Measurements from ENCODE around the gene DCAF12. TPM values are rescaled to one million over a fixed set of nuclear protein-coding genes. Genes with fewer than 3 reads are reported as not detected.
A peak's percentile ranks its signal among the peaks of the same experiment; 100 is the strongest.

Gene DCAF12
- total and polyA plus RNA-seq, 2 donors (not counting 1 experiment from before 2014, with no cell fraction given), result 1.1 to 1.9 TPM

DNA sequence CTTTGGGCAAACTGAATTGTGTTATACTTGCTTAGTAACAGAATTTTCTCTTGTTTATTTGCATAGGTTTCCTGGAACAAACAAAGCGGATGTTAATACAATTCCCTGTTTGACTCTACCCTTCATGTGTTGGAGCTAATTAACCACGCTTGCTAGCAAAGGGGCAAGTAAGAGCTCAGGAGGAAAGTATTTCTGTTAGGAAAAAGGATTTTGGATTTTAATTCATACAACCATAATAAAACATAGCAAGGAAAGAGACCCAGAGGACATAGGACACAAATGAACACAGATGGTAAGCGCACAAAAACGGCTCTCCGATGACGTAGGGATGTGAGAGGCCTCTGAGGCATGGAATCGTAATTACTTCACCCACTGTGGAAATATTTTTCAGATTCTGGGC, 5.1 kb upstream of the DCAF12 start:
- ChIA-PET CTCF (no interaction called here), POLR2A (no interaction called here)
- peaks cover 12 to 13% of the 10 kb centered on the region in 2 donors for H3K4me1 ChIP-seq (ENCODE audit: control insufficient read depth in 2 of 2, insufficient read depth in 2 of 2, low read length in 2 of 2)
- H3K27me3 ChIP-seq (replicated peaks in 1 of 4; ENCODE audit: control extremely low read depth in 1 of 4, control insufficient read depth in 3 of 4, insufficient read depth in 4 of 4, low read length in 3 of 4), result peaks cover 0 to 87% (median 53%) of the 10 kb centered on the region in 4 experiments
- H3K79me2 ChIP-seq (ENCODE audit: control insufficient read depth, insufficient read depth, low read length), result no peaks in the 10 kb centered on the region
- Mint-ChIP-seq H3K27me3 (peaks cover 50% of the 10 kb centered on the region), H3K4me3 (no peak overlapping the region), H3K9me3 (ENCODE audit: insufficient read depth) (no peaks in the 10 kb centered on the region), H3K4me1 (peaks cover 9% of the 10 kb centered on the region), H3K27ac (no peak overlapping the region)
- H3K4me3 ChIP-seq (ENCODE audit: control extremely low read depth in 1 of 5, extremely low read depth in 1 of 5, insufficient read depth in 1 of 5, low read depth in 2 of 5, low read length in 4 of 5), result no peak overlapping the region
- ATAC-seq (ENCODE audit: low read depth) (no peak), DNase-seq (no peak)
- no peaks in the 10 kb centered on the region for H3K36me3 ChIP-seq (replicated peaks in 1 of 2; ENCODE audit: control extremely low read depth in 1 of 2, control insufficient read depth in 1 of 2, extremely low read depth in 1 of 2, insufficient read depth in 2 of 2, low read length in 1 of 2)
- H3K27ac ChIP-seq (ENCODE audit: low read length in 2 of 2), result no peak overlapping the region
- TF ChIP-seq, protein P1, sequence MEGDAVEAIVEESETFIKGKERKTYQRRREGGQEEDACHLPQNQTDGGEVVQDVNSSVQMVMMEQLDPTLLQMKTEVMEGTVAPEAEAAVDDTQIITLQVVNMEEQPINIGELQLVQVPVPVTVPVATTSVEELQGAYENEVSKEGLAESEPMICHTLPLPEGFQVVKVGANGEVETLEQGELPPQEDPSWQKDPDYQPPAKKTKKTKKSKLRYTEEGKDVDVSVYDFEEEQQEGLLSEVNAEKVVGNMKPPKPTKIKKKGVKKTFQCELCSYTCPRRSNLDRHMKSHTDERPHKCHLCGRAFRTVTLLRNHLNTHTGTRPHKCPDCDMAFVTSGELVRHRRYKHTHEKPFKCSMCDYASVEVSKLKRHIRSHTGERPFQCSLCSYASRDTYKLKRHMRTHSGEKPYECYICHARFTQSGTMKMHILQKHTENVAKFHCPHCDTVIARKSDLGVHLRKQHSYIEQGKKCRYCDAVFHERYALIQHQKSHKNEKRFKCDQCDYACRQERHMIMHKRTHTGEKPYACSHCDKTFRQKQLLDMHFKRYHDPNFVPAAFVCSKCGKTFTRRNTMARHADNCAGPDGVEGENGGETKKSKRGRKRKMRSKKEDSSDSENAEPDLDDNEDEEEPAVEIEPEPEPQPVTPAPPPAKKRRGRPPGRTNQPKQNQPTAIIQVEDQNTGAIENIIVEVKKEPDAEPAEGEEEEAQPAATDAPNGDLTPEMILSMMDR (IDR thresholded peaks at IDR 0.05), result no peak
- no peak for TF ChIP-seq EZH2 (IDR thresholded peaks at IDR 0.05; ENCODE audit: borderline replicate concordance, insufficient read depth, low read depth, low read length, poor library complexity, severe bottlenecking)
- H3K4me2 ChIP-seq (replicated peaks; ENCODE audit: low read depth, low read length, poor library complexity, severe bottlenecking), result no peak overlapping the region
- H4K20me1 ChIP-seq (ENCODE audit: control insufficient read depth, insufficient read depth, low read length, poor library complexity, severe bottlenecking), result peaks cover 11% of the 10 kb centered on the region
- no peak overlapping the region for H3K9ac ChIP-seq (ENCODE audit: low read length)
- intact Hi-C loops (cut with micrococcal nuclease), result no loop called here
- WGBS (ENCODE audit: insufficient coverage), result 96% methylated on average over 4 of the region's 7 CpGs
- no peak overlapping the region for H2AFZ ChIP-seq (ENCODE audit: insufficient read depth, low read depth, low read length, poor library complexity, severe bottlenecking)
- H3K9me3 ChIP-seq (ENCODE audit: control extremely low read depth in 1 of 3, control insufficient read depth in 2 of 3, insufficient read depth in 1 of 3, low read length in 2 of 3), result peaks cover 0 to 55% (median 0%) of the 10 kb centered on the region in 3 donors

DNA sequence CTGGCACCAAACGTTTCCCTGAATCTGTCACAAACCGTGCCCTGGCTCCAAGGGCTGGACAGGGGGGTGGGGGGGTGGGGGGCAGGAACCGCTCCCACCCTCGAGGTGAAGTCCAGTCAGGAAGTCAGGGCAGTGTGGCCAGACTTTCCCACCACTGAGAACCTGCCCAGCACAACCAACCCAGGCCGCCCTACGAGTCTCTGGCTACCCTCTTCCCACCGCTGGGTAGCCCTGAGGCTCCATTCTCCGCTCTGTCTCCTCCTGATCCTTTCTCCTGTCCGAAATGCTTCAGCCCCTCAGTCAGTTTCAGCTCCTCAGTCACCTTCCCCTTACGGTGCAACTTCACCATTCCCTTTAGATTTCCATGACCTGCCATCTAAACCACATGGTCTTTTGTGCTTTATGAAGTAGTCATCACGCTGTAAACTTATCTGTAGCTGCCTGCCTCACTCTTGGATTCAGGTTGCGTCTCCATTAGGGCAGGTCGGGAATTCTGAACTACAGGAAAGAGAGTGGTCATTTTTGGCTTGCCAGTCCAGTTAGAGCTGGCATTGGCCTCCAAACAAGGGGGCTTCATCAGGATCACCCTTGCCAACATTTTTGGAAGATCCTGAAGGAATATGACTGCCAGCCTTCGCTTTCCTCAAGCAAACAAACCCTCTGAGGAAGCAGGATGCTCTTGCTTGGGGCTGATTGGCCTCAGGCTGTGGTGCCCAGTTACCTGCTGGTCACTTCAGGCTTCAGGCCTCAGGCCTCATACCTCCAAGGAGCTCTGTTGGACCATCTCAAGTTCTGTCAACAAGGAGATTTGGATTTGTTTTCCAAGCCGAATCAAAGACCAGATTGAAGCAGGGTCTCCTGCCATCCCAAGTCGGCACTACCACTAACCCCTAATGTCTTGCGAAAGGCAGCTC, 794 bp upstream of the DCAF12 start:
- peaks cover 51 to 55% of the 10 kb centered on the region in 2 donors for H3K4me1 ChIP-seq (ENCODE audit: control insufficient read depth in 2 of 2, insufficient read depth in 2 of 2, low read length in 2 of 2)
- peaks cover 45% of the 10 kb centered on the region for H4K20me1 ChIP-seq (ENCODE audit: control insufficient read depth, insufficient read depth, low read length, poor library complexity, severe bottlenecking)
- peaks cover 0 to 82% (median 56%) of the 10 kb centered on the region in 4 experiments for H3K27me3 ChIP-seq (replicated peaks in 1 of 4; ENCODE audit: control extremely low read depth in 1 of 4, control insufficient read depth in 3 of 4, insufficient read depth in 4 of 4, low read length in 3 of 4)
- WGBS (ENCODE audit: insufficient coverage), result 86% methylated on average over 15 of the region's 17 CpGs
- no peak for ATAC-seq (ENCODE audit: low read depth)
- peaks cover 0 to 45% (median 4%) of the 10 kb centered on the region in 3 donors for H3K9me3 ChIP-seq (ENCODE audit: control extremely low read depth in 1 of 3, control insufficient read depth in 2 of 3, insufficient read depth in 1 of 3, low read length in 2 of 3)
- H3K4me3 ChIP-seq (ENCODE audit: control extremely low read depth in 1 of 5, extremely low read depth in 1 of 5, insufficient read depth in 1 of 5, low read depth in 2 of 5, low read length in 4 of 5), result peak overlapping the region; percentile 44 to 62 (median 57)
- peak overlapping the region; percentile 60 for H3K27ac Mint-ChIP-seq
- peak overlapping the region; percentile 59 for H2AFZ ChIP-seq (ENCODE audit: insufficient read depth, low read depth, low read length, poor library complexity, severe bottlenecking)
- no peak for TF ChIP-seq EZH2 (IDR thresholded peaks at IDR 0.05; ENCODE audit: borderline replicate concordance, insufficient read depth, low read depth, low read length, poor library complexity, severe bottlenecking)
- TF ChIP-seq, protein P1 (IDR thresholded peaks at IDR 0.05), result no peak
- peak overlapping the region; percentile 93 for H3K4me3 Mint-ChIP-seq
- H3K36me3 ChIP-seq (replicated peaks in 1 of 2; ENCODE audit: control extremely low read depth in 1 of 2, control insufficient read depth in 1 of 2, extremely low read depth in 1 of 2, insufficient read depth in 2 of 2, low read length in 1 of 2), result no peaks in the 10 kb centered on the region
- POLR2A ChIA-PET, result interaction anchor here (0.7 kb wide), 1 partner anchor 944 kb away, joined by 3 read pairs; no protein-coding TSS in a partner anchor
- H3K4me1 Mint-ChIP-seq, result peaks cover 47% of the 10 kb centered on the region
- peaks cover 2% of the 10 kb centered on the region for H3K9me3 Mint-ChIP-seq (ENCODE audit: insufficient read depth)
- H3K27ac ChIP-seq (ENCODE audit: low read length in 2 of 2), result no peak overlapping the region
- H3K79me2 ChIP-seq (ENCODE audit: control insufficient read depth, insufficient read depth, low read length), result no peaks in the 10 kb centered on the region
- H3K4me2 ChIP-seq (replicated peaks; ENCODE audit: low read depth, low read length, poor library complexity, severe bottlenecking), result peak overlapping the region; percentile 92
- CTCF ChIA-PET, result no interaction called here
- DNase-seq, result no peak
- intact Hi-C loops (cut with micrococcal nuclease), result loop anchor here (2.0 to 5.0 kb wide), 3 partner anchors 52 to 310 kb away; partner anchors contain the start of genes MYORG, UBAP1 and UBE2R2
- H3K27me3 Mint-ChIP-seq, result peaks cover 49% of the 10 kb centered on the region
- H3K9ac ChIP-seq (ENCODE audit: low read length), result peak overlapping the region; percentile 66
